HG03460 (cell line): Measurements from ENCODE around the gene ADGRA1.
"Not testable (repeated sequence)": the region's sequence is repeated elsewhere in the genome, so short reads cannot be mapped to it uniquely, and the experiment has no call there.

Experiments used
- ATAC-seq: cut with Tn5 transposase; IDR thresholded peaks from one replicate; pipeline ENCODE4 v1.9.1; 2021; ENCODE audit not compliant: unreplicated experiment

Gene ADGRA1

GRCh38 chr10:133175624-133176023, 87.9 kb downstream of the ADGRA1 start:
- ATAC-seq, result not testable (repeated sequence)

DNA sequence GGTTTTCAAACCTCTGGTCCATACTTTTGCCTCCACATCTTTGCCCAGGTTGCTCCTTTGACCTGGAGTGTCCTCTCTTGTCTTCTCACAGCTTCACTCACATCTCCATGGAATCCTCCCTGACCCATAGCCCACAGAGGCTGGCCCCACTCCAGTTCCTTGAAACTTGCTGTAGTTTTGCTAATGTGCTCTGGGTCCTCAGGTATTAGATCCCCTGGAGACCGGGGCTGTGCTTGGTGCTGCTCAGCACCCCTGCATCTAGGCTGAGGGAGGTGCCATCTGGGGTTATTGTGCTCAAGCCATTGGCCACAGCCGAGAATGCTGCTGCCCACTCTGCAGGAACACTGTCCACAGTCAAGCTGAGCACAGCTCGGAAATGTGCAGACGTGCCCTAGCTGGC, 88.8 kb downstream of the ADGRA1 start:
- ATAC-seq, result no peak

DNA sequence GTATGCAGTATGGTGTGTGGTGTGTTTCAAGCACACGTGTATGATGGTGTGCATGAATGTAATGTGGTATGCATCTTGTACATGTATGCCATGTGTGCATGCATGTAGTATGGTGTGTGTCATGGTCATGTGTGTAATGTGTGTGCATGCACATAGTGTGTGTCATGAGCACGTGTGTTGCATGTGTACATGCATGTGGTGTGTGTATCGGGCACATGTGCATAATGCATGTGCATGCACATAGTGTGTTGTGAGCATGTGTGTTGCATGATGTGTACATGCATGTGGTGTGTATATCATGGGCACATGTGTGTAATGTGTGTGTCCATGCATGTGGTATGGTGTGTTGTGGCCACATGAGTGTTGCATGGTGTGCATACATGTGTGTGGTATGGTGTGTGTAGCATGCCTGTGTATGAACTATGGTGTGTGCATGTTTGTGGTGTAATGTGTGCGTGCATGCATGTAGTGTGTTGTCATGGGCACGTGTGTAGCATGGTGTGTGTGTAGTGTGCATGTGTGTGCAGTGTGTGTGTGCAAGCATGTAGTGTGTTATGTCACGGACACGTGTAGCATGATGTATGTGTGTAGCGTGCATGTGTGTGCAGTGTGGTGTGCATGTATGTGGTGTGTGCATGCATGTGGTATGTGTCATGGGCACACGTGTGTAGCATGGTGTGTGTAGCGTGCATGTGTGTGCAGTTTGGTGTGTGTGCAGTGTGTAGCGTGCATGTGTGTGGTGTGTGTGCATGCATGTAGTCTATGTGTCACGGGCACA, 89.8 kb downstream of the ADGRA1 start:
- ATAC-seq, result no peak

DNA sequence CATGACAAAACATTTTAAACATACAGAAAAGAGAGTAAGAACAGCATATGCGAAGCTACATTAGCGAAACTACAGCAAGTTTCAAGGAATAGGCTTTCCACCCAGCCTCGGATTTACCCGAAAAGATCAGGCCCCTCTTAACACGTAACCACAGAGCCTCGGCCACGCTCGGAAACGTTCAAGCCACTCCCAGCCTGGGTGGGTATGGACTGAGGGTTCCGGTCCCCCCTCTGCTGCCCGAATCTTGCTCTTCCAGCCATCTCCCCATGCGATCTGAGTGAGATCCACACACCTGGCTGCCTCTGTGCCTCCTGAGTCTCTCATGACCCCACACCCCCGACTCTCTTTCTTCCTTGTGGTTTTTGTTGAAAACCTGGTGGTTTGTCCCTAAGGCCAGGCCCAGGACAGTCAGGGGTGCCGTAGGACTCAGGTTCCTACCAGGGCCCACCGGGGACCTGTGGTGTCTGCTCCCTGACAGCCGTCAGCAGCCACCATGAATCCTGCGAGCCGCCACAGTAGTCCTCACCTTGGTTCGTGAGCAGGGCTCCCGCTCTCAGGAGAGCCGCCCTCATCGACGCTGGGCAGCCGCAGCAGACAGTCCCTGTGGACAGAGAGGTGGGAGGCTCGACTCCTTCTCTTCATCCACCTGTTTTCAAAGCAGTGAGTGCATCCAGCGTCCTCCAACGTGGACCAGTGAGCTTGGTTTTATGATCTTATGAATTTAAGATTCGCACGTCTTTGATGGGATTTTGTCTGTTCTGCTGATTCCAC, 90.8 kb downstream of the ADGRA1 start:
- no peak for ATAC-seq

- ATAC-seq, result no peak
Measured at GRCh38 chr10:133179128-133179520, 91.4 kb downstream of the ADGRA1 start.

DNA sequence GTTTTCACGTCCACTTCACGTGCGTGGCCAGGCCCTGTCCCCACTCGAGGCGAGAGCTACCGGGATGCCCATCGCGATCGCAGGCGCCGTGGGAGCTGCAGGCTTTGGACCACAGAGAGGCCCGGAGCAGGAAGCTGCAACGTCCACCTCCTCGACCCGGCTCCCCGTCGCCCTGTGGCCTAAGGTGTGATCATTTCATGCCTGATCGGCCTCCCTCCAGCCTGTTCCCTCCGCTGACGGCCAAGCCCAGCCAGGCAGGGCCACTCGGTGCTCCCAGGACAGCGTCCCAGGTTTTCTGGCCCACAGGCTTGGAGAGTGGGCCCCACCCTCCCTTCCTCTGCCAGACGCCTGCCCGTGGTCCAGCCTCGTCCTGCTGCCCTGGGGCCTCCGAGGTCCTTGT, 91.9 kb downstream of the ADGRA1 start:
- ATAC-seq, result no peak

DNA sequence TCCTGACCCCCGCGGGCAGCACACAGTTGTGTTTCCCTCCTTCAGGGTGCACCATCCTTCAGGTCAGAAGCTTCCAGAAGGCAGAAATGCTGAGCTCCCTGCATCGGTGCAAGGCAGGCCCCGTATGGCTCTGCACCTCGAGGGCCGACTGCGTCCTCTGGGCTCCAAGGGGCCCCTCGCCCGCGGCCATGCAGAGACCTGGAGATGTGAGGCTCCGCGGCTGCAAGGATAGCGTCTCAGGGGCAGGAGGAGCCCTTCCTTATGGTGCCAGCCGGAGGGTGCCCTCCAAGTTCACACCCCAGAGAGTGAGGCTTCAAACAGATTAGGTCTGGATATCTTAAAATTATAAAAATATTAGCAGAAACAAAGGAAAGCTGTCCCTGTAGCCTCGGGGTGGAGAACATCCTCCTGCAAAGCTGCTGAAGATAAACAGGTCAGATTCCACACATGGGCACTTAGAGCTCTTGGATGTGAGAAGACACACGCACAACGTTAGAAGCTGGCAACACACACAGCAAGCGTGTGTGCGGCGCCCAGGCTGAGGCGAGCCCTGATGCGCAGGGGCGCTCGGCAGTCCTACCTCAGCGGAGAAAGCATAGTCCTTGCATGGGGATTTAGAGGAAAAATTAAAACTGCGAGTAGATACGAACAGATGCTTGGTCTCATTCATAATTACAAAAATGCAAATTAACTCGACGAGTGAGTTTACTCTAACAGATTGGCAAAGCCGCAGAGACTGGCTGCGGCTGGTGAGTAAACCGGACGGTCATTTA, 92.7 kb downstream of the ADGRA1 start:
- no peak for ATAC-seq

DNA sequence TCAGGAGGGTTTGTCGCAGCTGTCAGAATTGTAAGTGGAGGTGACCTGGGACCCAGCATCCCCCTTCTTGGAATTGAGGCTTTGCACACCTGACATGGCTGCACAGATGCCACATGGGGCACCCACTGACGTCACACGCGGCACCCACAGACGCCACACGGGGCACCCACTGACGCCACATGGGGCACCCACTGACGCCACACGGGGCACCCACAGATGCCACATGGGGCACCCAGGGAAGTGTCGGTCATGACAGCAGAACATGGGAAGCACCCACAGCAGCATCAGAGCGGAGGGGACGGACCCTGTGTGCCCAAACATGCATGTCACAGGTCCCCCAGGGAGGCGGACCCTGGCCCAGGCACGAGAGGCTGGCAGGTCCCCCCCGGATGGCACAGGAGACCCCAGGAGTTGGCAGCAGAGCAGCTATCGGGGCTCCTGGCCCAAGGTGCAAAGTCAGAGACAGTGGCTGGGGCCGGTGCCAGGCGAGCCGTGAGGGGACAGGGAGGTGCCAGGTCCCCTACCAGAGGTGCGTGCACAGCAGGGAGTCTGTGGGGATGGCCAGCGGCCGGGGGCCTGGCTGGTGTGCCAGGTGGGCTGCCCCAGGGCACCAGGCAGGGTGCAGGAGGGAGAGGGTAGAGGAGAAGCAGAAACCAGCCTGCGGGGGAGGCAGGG, 93.4 kb downstream of the ADGRA1 start:
- ATAC-seq, result no peak
